IMR-90 (cell line): ENCODE results near the gene PAX3. TPM values are rescaled to one million over a fixed set of nuclear protein-coding genes. Genes with fewer than 3 reads are reported as not detected.

Experiments used
- ATAC-seq: fragments of 200-7000 bp; cut with Tn5 transposase; 2 replicates; pipeline ENCODE4 v1.9.1; 2020; ENCODE audit warnings: low read depth, mild to moderate bottlenecking, moderate library complexity
- BruUV-seq: library from RNA; stranded (reverse); fragments of 400-500 nt; replicated peaks from 2 replicates; lab custom pipeline; 2021; lab: Mats Ljungman, UMichigan
- CTCF ChIA-PET: fragments of 300-600 bp; formaldehyde crosslinking; extraction: SDS; loops from one replicate; lab custom pipeline; 2021; ENCODE audit warnings: antibody characterized with exemption; lab: Yijun Ruan, JAX
- POLR2A ChIA-PET: fragments of 300-600 bp; sonication (Branson Sonifier 250); formaldehyde crosslinking; loops from one replicate; lab custom pipeline; 2022; ENCODE audit warnings: antibody characterized with exemption; ENCODE audit not compliant: unreplicated experiment; lab: Charles Lee
- DNase-seq: peaks from one replicate; pipeline ENCODE4 v3.0.0; 2013
- H2AFZ ChIP-seq: replicated peaks from 2 replicates; pipeline ENCODE3; 2013; ENCODE audit warnings: low read length, mild to moderate bottlenecking; ENCODE audit not compliant: poor library complexity
- H2AK5ac ChIP-seq: 2 replicates; pipeline ENCODE4 v1.6.1; 2013; ENCODE audit warnings: low read depth, low read length, inconsistent platforms
- H2AK9ac ChIP-seq: replicated peaks from 2 replicates; pipeline ENCODE3; 2013; ENCODE audit warnings: mild to moderate bottlenecking, low read depth, low read length, moderate library complexity; ENCODE audit not compliant: poor library complexity
- H2BK120ac ChIP-seq: 2 replicates; pipeline ENCODE4 v1.6.1; 2013; ENCODE audit warnings: low read depth, low read length, inconsistent platforms
- H2BK15ac ChIP-seq: 3 replicates; pipeline ENCODE4 v1.6.1; 2013; ENCODE audit warnings: low read depth, low read length, inconsistent platforms
- H2BK20ac ChIP-seq: 2 replicates; pipeline ENCODE4 v1.6.1; 2013; ENCODE audit warnings: low read depth, mild to moderate bottlenecking, inconsistent platforms, low read length, moderate library complexity
- H2BK5ac ChIP-seq: 2 replicates; pipeline ENCODE4 v1.6.1; 2013; ENCODE audit warnings: mild to moderate bottlenecking, low read depth, low read length, inconsistent platforms; ENCODE audit not compliant: poor library complexity, severe bottlenecking
- H3K14ac ChIP-seq: replicated peaks from 2 replicates; pipeline ENCODE4 v1.6.1; 2013; ENCODE audit warnings: low read depth, low read length, inconsistent platforms
- H3K18ac ChIP-seq: 2 replicates; pipeline ENCODE4 v1.6.1; 2013; ENCODE audit warnings: low read depth, low read length, control low read depth
- H3K23ac ChIP-seq: 2 replicates; pipeline ENCODE4 v1.6.1; 2013; ENCODE audit warnings: low read depth, low read length, inconsistent platforms
- H3K27ac ChIP-seq: 2 replicates; pipeline ENCODE4 v1.5.1; 2013; ENCODE audit warnings: mild to moderate bottlenecking, control low read depth, low read length; ENCODE audit not compliant: insufficient read depth
- H3K27me3 ChIP-seq: 2 replicates; pipeline ENCODE4 v1.6.1; 2013; ENCODE audit warnings: low read length; ENCODE audit not compliant: control insufficient read depth, insufficient read depth
- H3K36me3 ChIP-seq: 2 replicates; pipeline ENCODE4 v1.6.1; 2013; ENCODE audit warnings: low read length, mixed read lengths; ENCODE audit not compliant: control insufficient read depth, insufficient read depth
- H3K4ac ChIP-seq: 2 replicates; pipeline ENCODE4 v1.6.1; 2013; ENCODE audit warnings: low read depth, low read length, inconsistent platforms
- H3K4me1 ChIP-seq: 2 replicates; pipeline ENCODE4 v1.6.1; 2013; ENCODE audit warnings: low read length, mixed read lengths; ENCODE audit not compliant: control insufficient read depth, insufficient read depth
- H3K4me2 ChIP-seq: 2 replicates; pipeline ENCODE4 v1.6.1; 2013; ENCODE audit warnings: low read depth, mild to moderate bottlenecking, control low read depth, low read length, moderate library complexity
- H3K4me3 ChIP-seq: 2 replicates; pipeline ENCODE4 v1.5.1; 2013; ENCODE audit warnings: low read depth, mild to moderate bottlenecking, control low read depth, low read length, moderate library complexity; ENCODE audit not compliant: insufficient read depth
- H3K56ac ChIP-seq: 2 replicates; pipeline ENCODE4 v1.6.1; 2013; ENCODE audit warnings: low read length, inconsistent platforms; ENCODE audit not compliant: insufficient read depth; ENCODE audit errors: extremely low read depth
- H3K79me1 ChIP-seq, 2 experiments: 2 replicates each; pipeline ENCODE4 v1.6.1; 2013; ENCODE audit warnings: low read length in 2 of 2, inconsistent platforms in 1 of 2, low read depth in 1 of 2
- H3K9ac ChIP-seq: 2 replicates; pipeline ENCODE4 v1.6.1; 2013; ENCODE audit warnings: low read depth, low read length, control low read depth
- H3K9me1 ChIP-seq: 2 replicates; pipeline ENCODE4 v1.6.1; 2013; ENCODE audit warnings: low read length, inconsistent platforms; ENCODE audit not compliant: insufficient read depth
- H3K9me3 ChIP-seq: 2 replicates; pipeline ENCODE4 v1.6.1; 2013; ENCODE audit warnings: low read length; ENCODE audit not compliant: control insufficient read depth, insufficient read depth
- H4K20me1 ChIP-seq: 2 replicates; pipeline ENCODE4 v1.6.1; 2013; ENCODE audit warnings: low read length, inconsistent platforms; ENCODE audit not compliant: insufficient read depth
- H4K5ac ChIP-seq: 2 replicates; pipeline ENCODE4 v1.6.1; 2013; ENCODE audit warnings: mild to moderate bottlenecking, low read depth, low read length, control low read depth
- H4K8ac ChIP-seq, 2 experiments: 2 replicates each; pipeline ENCODE4 v1.6.1; 2013; ENCODE audit warnings: low read depth in 2 of 2, low read length in 2 of 2, control low read depth in 1 of 2, inconsistent platforms in 1 of 2
- H4K91ac ChIP-seq: 2 replicates; pipeline ENCODE4 v1.6.1; 2013; ENCODE audit warnings: low read depth, low read length, inconsistent platforms; ENCODE audit not compliant: insufficient read depth
- CEBPB ChIP-seq: IDR thresholded peaks from 2 replicates; pipeline ENCODE4 v1.6.1; 2012; ENCODE audit warnings: low read depth, low read length, improper control_type of control experiment
- FOS ChIP-seq: fragments of 150-350 bp; IDR thresholded peaks from 2 replicates; pipeline ENCODE4 v1.6.1; 2016; ENCODE audit warnings: low read depth, low read length
- MXI1 ChIP-seq: IDR thresholded peaks from 2 replicates; pipeline ENCODE4 v1.6.1; 2012; ENCODE audit warnings: low read depth, mild to moderate bottlenecking, low read length, moderate library complexity, borderline replicate concordance
- POLR2A ChIP-seq: IDR thresholded peaks from 2 replicates; pipeline ENCODE4 v1.6.1; 2012; ENCODE audit warnings: mild to moderate bottlenecking, low read depth, low read length
- RCOR1 ChIP-seq: IDR thresholded peaks from 2 replicates; pipeline ENCODE4 v1.6.1; 2012; ENCODE audit warnings: mild to moderate bottlenecking, low read length, improper control_type of control experiment; ENCODE audit not compliant: insufficient replicate concordance
- SMC3 ChIP-seq: fragments of 150-350 bp; IDR thresholded peaks from 2 replicates; pipeline ENCODE4 v1.6.1; 2016; ENCODE audit warnings: low read depth, mild to moderate bottlenecking, antibody characterized with exemption, low read length, moderate library complexity
- WGBS, 2 experiments: methylation state at CpG; one replicate each; pipeline versions ENCODE4 v1.1.5 to v1.1.7; 2013; ENCODE audit warnings: missing lambda C conversion rate in 2 of 2; ENCODE audit not compliant: insufficient read length in 1 of 2; ENCODE audit errors: extremely low coverage in 2 of 2; 5-methylcytosine and 5-hydroxymethylcytosine counted together
- dilution Hi-C: fragments of 300-500 bp; cut with HindIII; formaldehyde crosslinking; loops from one replicate; pipeline ENCODE4 v1.14.3; 2018; ENCODE audit warnings: low sequenced_read_pairs; ENCODE audit not compliant: unreplicated experiment
- in situ Hi-C: fragments of 300-500 bp; cut with MboI; formaldehyde crosslinking; loops from 3 replicates; pipeline ENCODE4 v1.14.3; 2019; ENCODE audit warnings: low sequenced_read_pairs, inconsistent platforms, mixed read lengths
- intact Hi-C: fragments of 100-400 bp; cut with micrococcal nuclease; formaldehyde crosslinking; loops from 2 replicates; pipeline ENCODE4 v1.10.0; 2022
- polyA plus RNA-seq, 3 experiments: library from polyadenylated mRNA; depleted of rRNA; stranded (reverse); fragments of >200 nt; gene quantifications; 2 replicates each; pipeline ENCODE4 v1.2.3, GENCODE V29; 2012; ENCODE audit warnings: low replicate concordance in 1 of 3
- total RNA-seq: library from RNA; depleted of rRNA; stranded (reverse); fragments of >200 nt; gene quantifications from 2 replicates; pipeline ENCODE4 v1.2.3, GENCODE V29; 2012
- TF ChIP-seq, protein P1 (sequence below): conservative IDR thresholded peaks from 2 replicates; pipeline ENCODE4 v1.5.1; 2012; ENCODE audit warnings: mild to moderate bottlenecking, low read depth, low read length, improper control_type of control experiment

Gene PAX3
- total and polyA plus RNA-seq, 2 of the 4 experiments (the other 2 are of a cell fraction) = not detected

DNA sequence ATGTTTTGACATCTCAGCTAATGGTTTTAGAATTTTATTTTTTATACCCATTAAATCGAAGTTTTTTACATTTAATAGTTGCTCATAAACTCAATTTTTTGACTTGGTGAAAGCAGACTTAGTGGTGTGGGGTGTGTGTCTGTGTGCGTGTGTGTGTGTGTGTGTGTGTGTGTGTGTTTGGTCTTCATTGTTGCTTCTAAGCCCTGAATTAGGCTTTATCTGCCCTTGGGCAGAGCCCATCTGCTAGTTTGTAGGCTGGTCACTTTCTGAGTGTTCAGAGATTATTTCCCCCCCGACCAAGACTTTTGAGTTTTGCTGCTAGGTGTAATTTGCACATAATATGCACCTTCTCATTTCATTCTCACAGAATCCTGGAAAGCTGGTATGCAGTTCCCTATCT lies 14.3 kb downstream of the PAX3 start:
- Histone ChIP-seq H3K36me3 (no peaks in the 10 kb centered on the region), H4K5ac (no peak overlapping the region), H4K8ac (no peak overlapping the region), H3K4me3 (no peak overlapping the region), H3K9ac (no peak overlapping the region), H2BK120ac (no peak overlapping the region), H4K91ac (no peak overlapping the region), H3K18ac (no peak overlapping the region), H2BK15ac (no peak overlapping the region), H3K4ac (no peak overlapping the region), H3K9me1 (no peaks in the 10 kb centered on the region), H2BK5ac (no peak overlapping the region), H3K79me1 (no peaks in the 10 kb centered on the region), H3K4me2 (no peak overlapping the region), H3K23ac (no peak overlapping the region), H3K4me1 (no peaks in the 10 kb centered on the region), H2AK5ac (no peak overlapping the region), H3K27ac (no peak overlapping the region), H3K9me3 (no peaks in the 10 kb centered on the region), H2AFZ (no peak overlapping the region), H3K56ac (no peak overlapping the region), H3K27me3 (peaks cover 13% of the 10 kb centered on the region), H2AK9ac (no peak overlapping the region), H2BK20ac (no peak overlapping the region), H3K14ac (no peak overlapping the region), H4K20me1 (no peaks in the 10 kb centered on the region)
- ChIA-PET CTCF (no interaction called here), POLR2A (no interaction called here)
- BruUV-seq = no TSS peak
- intact Hi-C loops (no loop called here), dilution Hi-C loops (no loop called here), in situ Hi-C loops (no loop called here)
- TF ChIP-seq POLR2A (no peak), SMC3 (no peak), MXI1 (no peak), CEBPB (no peak), RCOR1 (no peak), FOS (no peak)
- TF ChIP-seq, protein P1, sequence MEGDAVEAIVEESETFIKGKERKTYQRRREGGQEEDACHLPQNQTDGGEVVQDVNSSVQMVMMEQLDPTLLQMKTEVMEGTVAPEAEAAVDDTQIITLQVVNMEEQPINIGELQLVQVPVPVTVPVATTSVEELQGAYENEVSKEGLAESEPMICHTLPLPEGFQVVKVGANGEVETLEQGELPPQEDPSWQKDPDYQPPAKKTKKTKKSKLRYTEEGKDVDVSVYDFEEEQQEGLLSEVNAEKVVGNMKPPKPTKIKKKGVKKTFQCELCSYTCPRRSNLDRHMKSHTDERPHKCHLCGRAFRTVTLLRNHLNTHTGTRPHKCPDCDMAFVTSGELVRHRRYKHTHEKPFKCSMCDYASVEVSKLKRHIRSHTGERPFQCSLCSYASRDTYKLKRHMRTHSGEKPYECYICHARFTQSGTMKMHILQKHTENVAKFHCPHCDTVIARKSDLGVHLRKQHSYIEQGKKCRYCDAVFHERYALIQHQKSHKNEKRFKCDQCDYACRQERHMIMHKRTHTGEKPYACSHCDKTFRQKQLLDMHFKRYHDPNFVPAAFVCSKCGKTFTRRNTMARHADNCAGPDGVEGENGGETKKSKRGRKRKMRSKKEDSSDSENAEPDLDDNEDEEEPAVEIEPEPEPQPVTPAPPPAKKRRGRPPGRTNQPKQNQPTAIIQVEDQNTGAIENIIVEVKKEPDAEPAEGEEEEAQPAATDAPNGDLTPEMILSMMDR = no peak
- no CpG with 5 or more reads among the region's 3 CpGs for whole genome bisulfite sequencing, 2 experiments
- no peak for DNase-seq
- no peak for ATAC-seq
